HG03039 (cell line): ENCODE results near the gene MYH8.

Experiments used
- ATAC-seq: cut with Tn5 transposase; IDR thresholded peaks from one replicate; pipeline ENCODE4 v1.9.1; 2021; ENCODE audit warnings: mild to moderate bottlenecking, moderate library complexity; ENCODE audit not compliant: unreplicated experiment

MYH8 gene

GRCh38 chr17:10384175-10384574 lies 37.6 kb downstream of the MYH8 start:
- no peak for ATAC-seq

DNA sequence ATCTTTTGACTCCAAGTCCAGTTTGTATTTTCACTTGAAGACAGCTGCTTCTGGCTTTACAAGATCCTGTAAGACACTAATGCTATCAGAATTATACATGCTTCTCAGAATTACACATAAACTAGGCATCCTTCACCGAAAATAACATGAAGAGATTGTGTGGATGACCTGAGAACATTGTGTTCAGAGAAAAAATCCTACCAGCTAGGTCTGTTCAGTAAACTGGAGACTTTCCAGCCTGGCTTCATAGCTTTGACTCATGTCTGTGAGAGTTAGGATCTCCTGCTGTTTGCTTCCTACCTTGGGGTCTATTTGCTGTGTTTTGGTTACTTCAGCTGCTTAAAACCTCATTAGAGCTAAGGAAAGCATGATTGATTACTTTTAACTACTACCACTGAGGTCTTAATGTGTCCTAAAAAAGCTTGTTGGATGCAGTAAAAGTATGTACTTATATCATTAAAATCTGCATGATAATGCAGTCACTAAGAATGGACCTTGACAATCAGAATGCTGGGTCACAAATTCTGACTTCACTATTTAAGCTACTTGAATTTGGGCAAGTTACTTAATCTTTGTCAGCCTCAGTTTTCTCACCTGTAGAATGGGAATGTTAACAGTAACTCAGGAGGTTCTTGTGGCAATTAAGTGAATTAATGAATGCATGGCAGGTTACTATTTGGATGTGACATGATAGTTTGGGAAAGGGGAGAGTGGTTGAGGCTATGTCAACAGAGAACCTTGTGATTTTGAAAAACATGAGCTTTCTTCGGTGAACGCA lies 40.9 kb downstream of the MYH8 start:
- ATAC-seq = no peak

DNA sequence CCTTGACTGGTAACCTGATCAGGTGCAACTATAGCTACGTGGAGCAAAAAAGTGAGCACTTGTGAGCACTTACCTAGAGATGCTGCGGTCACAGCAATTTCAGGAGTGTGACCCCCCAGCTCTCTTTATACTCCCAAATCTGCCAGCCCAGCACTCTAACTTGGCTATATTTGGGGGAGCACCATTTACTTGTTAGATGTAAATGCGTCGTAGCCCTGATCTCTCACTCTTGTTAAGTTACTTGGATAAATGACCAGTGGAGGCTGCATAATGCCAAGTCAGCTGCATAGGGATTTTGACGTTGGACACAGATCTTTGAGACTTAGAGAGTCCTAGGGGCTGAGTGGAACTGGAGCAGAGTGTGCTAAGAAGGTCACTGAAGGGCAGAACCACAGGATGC lies 48.8 kb downstream of the MYH8 start, which contains the start of gene MYH13:
Gene MYH13, minus strand, starts transcription at position 101 of the 400 bp plus-strand sequence. CDS start 8,476 bp downstream, outside the sequence.
- ATAC-seq = no peak

DNA sequence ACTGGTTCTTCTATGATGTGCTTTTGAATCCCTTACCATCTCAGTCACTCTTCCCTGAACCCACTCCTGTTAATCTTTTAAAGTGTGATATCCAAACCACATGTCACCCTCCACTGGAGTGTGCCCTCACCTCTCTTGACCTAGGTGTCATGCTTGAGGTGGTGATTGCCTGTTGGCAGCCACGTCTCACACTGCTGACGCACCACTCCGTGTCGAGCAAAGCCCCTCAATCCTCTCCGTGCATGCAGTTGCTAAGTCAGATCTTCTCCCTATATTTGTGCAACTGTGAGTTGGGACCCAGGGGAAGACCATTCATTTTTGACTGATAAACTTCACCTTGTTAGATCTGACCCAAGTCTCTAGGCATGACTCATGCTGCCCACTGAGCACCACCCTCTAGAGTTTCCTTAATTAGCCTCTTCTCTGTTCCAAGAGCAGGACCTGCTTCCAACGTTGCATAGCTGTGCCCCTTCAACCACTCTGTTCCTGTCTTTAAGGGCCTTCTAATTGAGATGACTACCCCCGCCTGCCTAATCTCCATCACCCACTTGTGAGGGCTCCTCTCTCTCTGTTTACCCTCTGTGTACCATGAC lies 51.6 kb downstream of the MYH8 start:
- no peak for ATAC-seq

GRCh38 chr17:10369239-10369638 lies 52.5 kb downstream of the MYH8 start:
- no peak for ATAC-seq

- ATAC-seq = no peak
These were observed 53.2 kb downstream of the MYH8 start for GRCh38 chr17:10368561-10368960.

DNA sequence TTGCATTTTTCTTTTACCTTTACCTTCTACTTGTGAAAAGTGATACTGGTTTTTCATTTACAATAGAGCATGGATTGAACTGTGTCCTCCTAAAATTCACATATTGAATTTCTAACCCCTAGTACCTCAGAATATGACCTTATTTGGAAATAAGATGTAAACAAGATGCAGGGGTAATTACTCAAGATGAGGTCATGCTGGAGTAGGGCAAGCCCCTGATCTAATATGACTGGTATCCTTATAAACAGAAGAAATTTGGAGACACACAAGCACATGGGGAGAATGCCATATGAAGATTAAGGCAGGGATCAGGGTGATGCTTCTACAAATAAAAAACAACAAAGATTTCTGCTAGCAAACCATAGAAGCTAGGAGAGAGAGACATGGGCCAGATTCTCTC lies 61.2 kb downstream of the MYH8 start:
- no peak for ATAC-seq

GRCh38 chr17:10357768-10358167 lies 64.0 kb downstream of the MYH8 start:
- ATAC-seq = no peak

DNA sequence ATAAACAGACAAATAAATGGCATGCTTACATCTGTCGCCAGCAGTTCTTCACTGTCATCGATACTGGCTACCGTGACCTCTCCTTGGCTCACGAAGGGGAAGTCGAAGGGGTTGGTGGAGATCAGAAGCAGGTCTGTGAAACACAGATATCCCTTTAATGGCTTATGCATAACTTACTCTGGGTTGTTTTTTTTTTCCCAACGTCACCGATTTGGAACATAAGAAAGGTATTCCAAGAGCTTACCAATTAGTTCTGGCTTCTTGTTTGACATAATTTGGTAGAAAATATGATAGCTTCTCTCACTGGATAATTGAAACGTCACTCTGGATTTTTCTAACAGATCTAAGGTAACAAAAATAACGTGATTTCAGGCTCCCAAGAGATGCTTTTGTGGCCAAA lies 67.1 kb downstream of the MYH8 start:
- no peak for ATAC-seq

DNA sequence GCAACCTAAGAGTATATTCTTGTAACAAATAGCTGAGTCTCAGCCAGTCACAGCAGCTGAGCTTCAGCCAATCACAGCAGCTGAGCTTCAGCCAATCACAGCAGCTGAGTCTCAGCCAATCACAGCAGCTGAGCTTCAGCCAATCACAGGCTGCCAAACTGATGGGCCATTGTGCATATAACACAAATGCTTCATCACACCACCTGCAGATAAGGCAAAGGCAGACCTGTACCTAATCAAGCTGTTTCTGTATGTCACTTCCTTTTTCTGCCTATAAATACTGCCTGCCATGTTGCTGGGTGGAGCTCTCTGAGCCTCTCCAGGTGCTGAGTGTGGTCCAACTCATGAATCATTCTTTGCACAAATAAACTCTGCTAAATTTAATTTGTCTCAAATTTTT lies 68.9 kb downstream of the MYH8 start:
- no peak for ATAC-seq

DNA sequence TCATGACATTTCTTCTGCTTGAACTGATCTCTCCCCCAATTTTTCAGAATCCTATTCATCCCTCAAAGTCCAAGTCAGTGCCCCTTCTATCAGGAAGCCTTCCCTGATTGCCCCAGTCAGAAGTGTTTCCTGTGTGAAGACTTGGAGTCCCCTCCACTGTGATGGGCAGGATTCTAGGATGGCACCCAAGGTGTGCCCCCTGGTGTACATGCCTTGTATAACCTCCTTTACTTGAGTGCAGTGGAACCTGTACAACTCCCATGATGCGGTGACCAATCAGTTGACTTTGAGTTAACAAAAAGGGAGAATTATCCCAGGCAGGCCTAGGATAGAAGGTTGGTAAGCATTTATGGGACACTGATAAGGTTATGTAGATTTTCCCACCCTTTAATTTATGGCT lies 72.3 kb downstream of the MYH8 start:
- ATAC-seq = no peak

DNA sequence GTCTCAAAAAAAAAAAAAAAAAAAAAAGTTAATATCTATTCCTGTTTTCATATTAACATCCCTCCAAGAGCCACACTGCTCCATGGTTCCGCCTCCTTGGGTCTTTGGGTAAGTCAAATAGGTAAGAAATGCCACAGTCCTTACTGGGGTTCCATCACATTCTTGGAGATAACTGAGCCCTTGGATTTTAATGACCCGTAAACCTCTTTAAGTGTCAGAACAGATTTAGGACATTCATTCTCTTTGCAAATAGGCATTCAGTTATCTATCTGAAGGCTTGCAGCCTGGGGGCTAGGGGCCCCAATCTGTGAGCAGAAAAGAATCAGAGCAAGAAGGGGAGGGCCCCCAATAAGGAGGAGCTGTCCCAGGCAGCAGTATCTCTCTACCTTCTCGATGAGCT lies 76.9 kb downstream of the MYH8 start:
- no peak for ATAC-seq
